Progenitor cell of endocrine pancreas (in vitro differentiated cells): ENCODE results near the gene AKR1C1. TPM values are rescaled to one million over a fixed set of nuclear protein-coding genes. Genes with fewer than 3 reads are reported as not detected.
"Not testable (repeated sequence)": the region's sequence is repeated elsewhere in the genome, so short reads cannot be mapped to it uniquely, and the experiment has no call there.

Experiments used
- DNase-seq: peaks from one replicate; pipeline ENCODE4 v3.0.0; 2021; ENCODE audit warnings: low spot score; ENCODE audit not compliant: unreplicated experiment
- H3K27ac Mint-ChIP-seq: 2 replicates; pipeline ENCODE4 v1.8.0; 2021; ENCODE audit warnings: mild to moderate bottlenecking, moderate library complexity, mixed read lengths
- H3K27me3 Mint-ChIP-seq: 2 replicates; pipeline ENCODE4 v1.8.0; 2021; ENCODE audit warnings: mixed read lengths
- H3K36me3 Mint-ChIP-seq: 2 replicates; pipeline ENCODE4 v1.8.0; 2022; ENCODE audit warnings: mixed read lengths; ENCODE audit not compliant: insufficient read depth
- H3K4me1 Mint-ChIP-seq: 2 replicates; pipeline ENCODE4 v1.8.0; 2021; ENCODE audit warnings: low read depth, mixed read lengths
- H3K4me3 Mint-ChIP-seq: 2 replicates; pipeline ENCODE4 v1.8.0; 2021; ENCODE audit warnings: low read depth, mild to moderate bottlenecking, moderate library complexity, mixed read lengths
- H3K9me3 Mint-ChIP-seq: 2 replicates; pipeline ENCODE4 v1.8.0; 2021; ENCODE audit warnings: low read depth, mixed read lengths
- CTCF ChIP-seq: fragments of 200-600 bp; sonication (generic); IDR thresholded peaks from one replicate; pipeline ENCODE4 v1.5.0; 2021; ENCODE audit warnings: antibody characterized with exemption, mild to moderate bottlenecking; ENCODE audit not compliant: unreplicated experiment
- total RNA-seq: library from RNA; stranded (reverse); gene quantifications from 2 replicates; pipeline ENCODE4 v1.2.1, GENCODE V29; 2021

Gene AKR1C1
- total RNA-seq, 1 donor from 2014 or later: 4.8 TPM

GRCh38 chr10:5013385-5013784 is 50.2 kb downstream of the AKR1C1 start:
- no peaks in the 10 kb centered on the region for H3K9me3 Mint-ChIP-seq
- H3K4me3 Mint-ChIP-seq: no peak overlapping the region
- no peak overlapping the region for H3K27ac Mint-ChIP-seq
- H3K4me1 Mint-ChIP-seq: peaks cover 13% of the 10 kb centered on the region
- no peak for DNase-seq
- H3K36me3 Mint-ChIP-seq: no peaks in the 10 kb centered on the region
- H3K27me3 Mint-ChIP-seq: no peaks in the 10 kb centered on the region
- TF ChIP-seq CTCF: no peak

GRCh38 chr10:5014200-5014910 is 51.1 kb downstream of the AKR1C1 start:
- not testable (repeated sequence) for H3K4me3 Mint-ChIP-seq, H3K9me3 Mint-ChIP-seq, DNase-seq, H3K36me3 Mint-ChIP-seq, H3K27me3 Mint-ChIP-seq, H3K27ac Mint-ChIP-seq
- peaks cover 10% of the 10 kb centered on the region for H3K4me1 Mint-ChIP-seq

GRCh38 chr10:5014936-5015335 is 51.7 kb downstream of the AKR1C1 start:
- no peaks in the 10 kb centered on the region for H3K36me3 Mint-ChIP-seq
- no peak overlapping the region for H3K27ac Mint-ChIP-seq
- H3K9me3 Mint-ChIP-seq: no peaks in the 10 kb centered on the region
- no peak for DNase-seq
- H3K4me1 Mint-ChIP-seq: peaks cover 13% of the 10 kb centered on the region
- peak; percentile 22 for TF ChIP-seq CTCF
- H3K4me3 Mint-ChIP-seq: no peak overlapping the region
- H3K27me3 Mint-ChIP-seq: no peaks in the 10 kb centered on the region

- no peak for DNase-seq
- Mint-ChIP-seq H3K27me3 (no peaks in the 10 kb centered on the region), H3K36me3 (no peaks in the 10 kb centered on the region), H3K4me3 (no peak overlapping the region), H3K4me1 (peaks cover 7% of the 10 kb centered on the region), H3K9me3 (no peaks in the 10 kb centered on the region), H3K27ac (no peak overlapping the region)
- no peak for TF ChIP-seq CTCF
Observed at GRCh38 chr10:5018134-5018533, 54.9 kb downstream of the AKR1C1 start.

GRCh38 chr10:5018671-5019277 is 55.6 kb downstream of the AKR1C1 start:
- not testable (repeated sequence) for H3K27ac Mint-ChIP-seq, DNase-seq, H3K4me3 Mint-ChIP-seq, H3K27me3 Mint-ChIP-seq, H3K9me3 Mint-ChIP-seq, H3K36me3 Mint-ChIP-seq, H3K4me1 Mint-ChIP-seq

- not testable (repeated sequence) for H3K4me3 Mint-ChIP-seq, H3K4me1 Mint-ChIP-seq, H3K9me3 Mint-ChIP-seq, DNase-seq, H3K36me3 Mint-ChIP-seq, H3K27me3 Mint-ChIP-seq
- peak overlapping the region; percentile 94 for H3K27ac Mint-ChIP-seq
Observed at GRCh38 chr10:5019770-5020612, 56.8 kb downstream of the AKR1C1 start.

GRCh38 chr10:5021624-5022290 is 58.5 kb downstream of the AKR1C1 start:
- not testable (repeated sequence) for H3K27me3 Mint-ChIP-seq, H3K36me3 Mint-ChIP-seq, H3K4me1 Mint-ChIP-seq, H3K27ac Mint-ChIP-seq, H3K9me3 Mint-ChIP-seq, DNase-seq, H3K4me3 Mint-ChIP-seq
